Subcutaneous abdominal adipose tissue (tissue), 5 donors: ENCODE measurements around the gene GDPD4.
"Not testable (repeated sequence)": the region's sequence is repeated elsewhere in the genome, so short reads cannot be mapped to it uniquely, and the experiment has no call there.

Experiments
- H3K27ac ChIP-seq: one replicate; pipeline ENCODE4 v1.7.0; 2013; ENCODE audit warnings: low read depth, mild to moderate bottlenecking, inconsistent platforms, low read length, moderate library complexity
- H3K27me3 ChIP-seq, 5 donors: one replicate each; pipeline ENCODE4 v1.7.0; 2013; ENCODE audit warnings: low read length in 5 of 5, inconsistent platforms in 1 of 5; ENCODE audit not compliant: control insufficient read depth in 5 of 5, insufficient read depth in 4 of 5
- H3K36me3 ChIP-seq, 5 donors: one replicate each; pipeline ENCODE4 v1.7.0; 2013; ENCODE audit warnings: low read length in 5 of 5; ENCODE audit not compliant: control insufficient read depth in 5 of 5, insufficient read depth in 5 of 5
- H3K4me1 ChIP-seq, 5 donors: one replicate each; pipeline ENCODE4 v1.7.0; 2013; ENCODE audit warnings: low read length in 5 of 5, mild to moderate bottlenecking in 3 of 5, moderate library complexity in 1 of 5; ENCODE audit not compliant: control insufficient read depth in 5 of 5, insufficient read depth in 5 of 5
- H3K4me3 ChIP-seq, 5 donors: one replicate each; pipeline ENCODE4 v1.7.0; 2013; ENCODE audit warnings: low read length in 5 of 5, low read depth in 1 of 5
- H3K9ac ChIP-seq, 5 donors: one replicate each; pipeline ENCODE4 v1.7.0; 2013; ENCODE audit warnings: low read length in 5 of 5, mild to moderate bottlenecking in 4 of 5, moderate library complexity in 3 of 5
- H3K9me3 ChIP-seq, 5 donors: one replicate each; pipeline ENCODE4 v1.7.0; 2013; ENCODE audit warnings: low read length in 5 of 5; ENCODE audit not compliant: control insufficient read depth in 5 of 5
- donor health status: healthy.
- donor health status: healthy.
- donor health status: healthy.
- donor health status: healthy.
- donor health status: healthy.

Gene GDPD4

DNA sequence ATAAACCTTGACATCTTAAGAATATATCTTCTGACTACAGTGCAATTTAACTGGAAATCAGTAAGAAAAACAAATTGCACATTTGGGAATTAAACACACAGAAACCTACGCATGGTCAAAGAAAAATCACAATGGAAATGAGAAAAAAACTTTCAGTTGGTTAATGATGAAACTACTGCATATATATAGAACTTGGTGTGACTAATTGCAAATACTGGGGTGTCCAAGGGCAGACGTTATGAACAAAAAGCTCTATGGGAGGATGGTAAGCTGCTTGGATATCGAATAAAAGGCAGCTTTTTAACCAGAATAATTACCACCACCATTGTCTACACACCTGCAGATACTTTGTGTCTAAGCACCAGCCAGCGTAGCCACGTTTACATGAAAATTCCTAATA lies 791 bp downstream of the GDPD4 start:
- no peak overlapping the region for H3K9ac ChIP-seq
- H3K9me3 ChIP-seq, result no peaks in the 10 kb centered on the region
- no peak overlapping the region for H3K4me3 ChIP-seq
- H3K4me1 ChIP-seq, result no peaks in the 10 kb centered on the region
- H3K27me3 ChIP-seq, result no peaks in the 10 kb centered on the region
- no peak overlapping the region for H3K27ac ChIP-seq
- H3K36me3 ChIP-seq, result no peaks in the 10 kb centered on the region

DNA sequence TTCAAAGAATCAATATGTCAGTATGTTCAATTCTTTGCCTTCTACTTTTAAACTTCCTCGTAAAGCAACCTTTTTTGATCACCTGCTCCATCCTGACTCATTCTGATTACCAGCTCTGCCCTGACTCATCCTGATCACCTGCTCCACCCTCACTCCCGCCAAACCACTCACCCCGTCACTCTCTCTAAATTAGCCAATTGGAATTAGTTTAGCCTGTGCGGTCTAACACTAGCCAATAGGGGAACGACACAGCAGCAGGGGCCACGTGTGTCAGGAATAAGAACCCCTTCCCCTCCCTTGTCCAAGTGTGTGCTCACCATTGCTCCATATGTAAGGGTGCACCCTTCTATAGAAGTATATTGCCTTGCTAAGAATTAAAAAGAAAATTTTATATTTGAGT lies 1.5 kb downstream of the GDPD4 start:
- H3K9ac ChIP-seq, H3K4me1 ChIP-seq, H3K36me3 ChIP-seq, H3K9me3 ChIP-seq, H3K4me3 ChIP-seq, H3K27ac ChIP-seq, H3K27me3 ChIP-seq: not testable (repeated sequence)

DNA sequence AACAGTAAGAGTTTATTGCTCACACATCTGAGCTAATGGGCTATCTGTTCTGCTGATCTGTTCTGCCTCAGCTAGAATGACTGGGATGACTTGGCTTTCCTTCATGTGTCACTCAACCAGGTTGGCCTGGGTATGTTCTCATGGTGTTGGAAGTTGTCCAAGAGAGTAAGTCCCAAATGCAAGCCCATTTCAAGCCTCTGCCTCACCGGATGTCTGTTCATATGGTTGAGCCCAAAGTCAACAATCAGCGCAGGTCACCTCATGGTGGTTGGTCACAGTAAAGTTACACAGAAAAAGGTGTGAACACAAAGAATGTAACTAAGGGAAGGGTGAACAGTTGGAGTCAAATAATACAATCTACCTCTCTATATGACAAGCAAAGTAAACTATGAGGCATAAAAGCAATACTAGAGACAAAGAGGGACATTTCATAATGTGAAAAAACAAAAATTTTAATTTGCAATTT lies 1.9 kb downstream of the GDPD4 start:
- Histone ChIP-seq H3K4me3 (no peak overlapping the region), H3K4me1 (no peaks in the 10 kb centered on the region), H3K27ac (no peak overlapping the region)

DNA sequence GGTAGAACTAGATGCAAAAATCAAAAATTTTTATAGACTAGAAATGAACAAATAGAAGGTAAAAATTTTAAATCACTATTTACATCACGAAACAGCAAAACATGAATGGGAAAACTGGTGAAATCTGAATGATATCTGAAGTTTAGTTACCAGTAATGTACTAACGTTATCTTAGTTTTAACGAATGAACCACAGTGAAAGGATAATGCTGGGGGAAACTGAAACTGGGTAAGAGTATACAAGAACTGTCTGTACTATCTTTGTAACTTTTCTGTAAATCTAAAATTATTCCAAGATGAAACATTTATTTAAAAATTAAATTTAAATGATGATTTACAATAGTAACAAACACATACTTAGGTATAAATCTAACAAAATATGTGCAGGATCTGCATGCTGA lies 7.4 kb downstream of the GDPD4 start:
- no peaks in the 10 kb centered on the region for H3K27me3 ChIP-seq
- no peak overlapping the region for H3K4me3 ChIP-seq
- H3K9me3 ChIP-seq, result no peaks in the 10 kb centered on the region
- no peak overlapping the region for H3K27ac ChIP-seq
- no peaks in the 10 kb centered on the region for H3K36me3 ChIP-seq
- no peaks in the 10 kb centered on the region for H3K4me1 ChIP-seq
- H3K9ac ChIP-seq, result no peak overlapping the region

More for the DNA sequence above, 1.9 kb downstream of the GDPD4 start:
- no peaks in the 10 kb centered on the region for H3K36me3 ChIP-seq
- H3K9ac ChIP-seq, result no peak overlapping the region
- no peaks in the 10 kb centered on the region for H3K27me3 ChIP-seq
- H3K9me3 ChIP-seq, result no peaks in the 10 kb centered on the region

DNA sequence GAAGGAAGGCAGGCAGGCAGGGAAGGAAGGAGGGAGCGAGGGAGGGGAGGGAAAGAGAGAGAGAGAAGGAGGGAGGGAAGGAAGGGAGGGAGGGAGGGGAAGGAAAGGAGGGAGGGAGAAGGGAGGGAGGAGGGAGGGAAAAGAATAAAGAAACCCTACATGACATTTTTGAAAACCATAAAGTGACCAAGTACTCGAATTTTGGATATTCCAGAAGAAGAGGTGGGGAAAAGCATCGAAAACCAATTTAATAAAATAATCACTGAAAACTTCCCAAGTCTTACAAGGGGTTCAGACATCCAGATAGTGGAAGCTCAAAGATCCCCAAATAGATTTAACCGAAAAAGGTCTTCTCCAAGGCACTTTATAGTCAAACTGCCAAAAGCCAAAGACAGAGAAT lies 11.7 kb downstream of the GDPD4 start:
- H3K27me3 ChIP-seq, result peaks cover 0 to 3% (median 0%) of the 10 kb centered on the region in 5 donors
- H3K4me3 ChIP-seq, result no peak overlapping the region
- H3K4me1 ChIP-seq, result peaks cover 0 to 3% (median 0%) of the 10 kb centered on the region in 5 donors
- H3K9me3 ChIP-seq, result peaks cover 0 to 4% (median 0%) of the 10 kb centered on the region in 5 donors
- H3K9ac ChIP-seq, result no peak overlapping the region
- H3K36me3 ChIP-seq, result no peaks in the 10 kb centered on the region
- H3K27ac ChIP-seq, result no peak overlapping the region

DNA sequence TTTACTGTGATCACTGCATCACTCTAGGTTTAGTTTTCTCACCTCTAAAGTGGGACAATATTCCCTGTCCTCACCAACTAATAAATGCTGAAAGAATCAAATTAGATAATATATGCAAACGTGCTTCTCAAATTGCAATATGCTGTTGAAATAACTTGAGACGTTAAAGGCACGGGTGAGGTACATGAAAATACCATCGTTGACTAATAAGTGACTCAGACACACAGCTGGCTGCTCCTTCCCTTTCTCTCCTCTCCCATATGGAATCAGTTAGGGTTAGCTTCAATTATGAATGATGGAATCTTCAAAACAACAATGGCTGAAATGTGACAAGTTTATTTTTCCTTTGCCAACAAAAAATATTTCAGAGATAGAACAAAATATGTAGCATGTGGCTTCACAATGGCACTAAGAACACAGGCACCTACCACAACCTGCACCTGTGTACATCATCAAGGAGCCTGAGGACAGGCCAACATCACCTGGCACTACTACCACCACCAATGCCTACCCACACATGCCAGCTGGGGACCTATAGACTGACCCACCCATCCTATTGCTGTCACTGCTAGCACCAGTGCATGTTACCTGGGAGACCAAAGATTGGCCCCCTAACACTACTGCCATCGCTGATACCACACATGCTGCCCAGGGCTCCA lies 13.7 kb downstream of the GDPD4 start:
- peaks cover 0 to 3% (median 0%) of the 10 kb centered on the region in 5 donors for H3K27me3 ChIP-seq
- H3K4me1 ChIP-seq, result peaks cover 0 to 3% (median 0%) of the 10 kb centered on the region in 5 donors
- no peak overlapping the region for H3K27ac ChIP-seq
- H3K4me3 ChIP-seq, result no peak overlapping the region
- H3K9me3 ChIP-seq, result peaks cover 0 to 4% (median 0%) of the 10 kb centered on the region in 5 donors
- no peak overlapping the region for H3K9ac ChIP-seq
- no peaks in the 10 kb centered on the region for H3K36me3 ChIP-seq

DNA sequence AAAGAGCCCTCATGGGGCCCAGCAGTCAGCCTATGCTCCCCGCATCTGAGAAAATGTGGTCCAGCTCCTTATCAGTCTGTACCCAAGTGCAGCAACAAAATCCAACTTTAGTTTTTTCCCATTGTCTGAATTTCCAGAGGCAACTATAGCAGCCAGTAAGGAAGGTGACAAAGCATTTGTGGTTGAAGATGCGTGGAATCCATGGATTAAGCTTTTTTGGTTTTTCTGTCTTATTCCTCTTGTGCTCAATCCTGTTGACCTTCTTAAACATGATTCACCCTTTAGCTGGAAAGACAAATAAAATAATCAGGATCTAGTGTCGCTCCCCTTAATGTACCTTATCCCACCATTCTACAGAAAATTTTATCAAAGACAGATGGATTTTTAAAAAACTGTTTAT lies 14.3 kb downstream of the GDPD4 start:
- H3K4me3 ChIP-seq, result no peak overlapping the region
- no peak overlapping the region for H3K27ac ChIP-seq
- H3K9me3 ChIP-seq, result peaks cover 0 to 4% (median 0%) of the 10 kb centered on the region in 5 donors
- peaks cover 0 to 3% (median 0%) of the 10 kb centered on the region in 5 donors for H3K4me1 ChIP-seq
- no peak overlapping the region for H3K9ac ChIP-seq
- H3K27me3 ChIP-seq, result peaks cover 0 to 3% (median 0%) of the 10 kb centered on the region in 5 donors
- no peaks in the 10 kb centered on the region for H3K36me3 ChIP-seq

DNA sequence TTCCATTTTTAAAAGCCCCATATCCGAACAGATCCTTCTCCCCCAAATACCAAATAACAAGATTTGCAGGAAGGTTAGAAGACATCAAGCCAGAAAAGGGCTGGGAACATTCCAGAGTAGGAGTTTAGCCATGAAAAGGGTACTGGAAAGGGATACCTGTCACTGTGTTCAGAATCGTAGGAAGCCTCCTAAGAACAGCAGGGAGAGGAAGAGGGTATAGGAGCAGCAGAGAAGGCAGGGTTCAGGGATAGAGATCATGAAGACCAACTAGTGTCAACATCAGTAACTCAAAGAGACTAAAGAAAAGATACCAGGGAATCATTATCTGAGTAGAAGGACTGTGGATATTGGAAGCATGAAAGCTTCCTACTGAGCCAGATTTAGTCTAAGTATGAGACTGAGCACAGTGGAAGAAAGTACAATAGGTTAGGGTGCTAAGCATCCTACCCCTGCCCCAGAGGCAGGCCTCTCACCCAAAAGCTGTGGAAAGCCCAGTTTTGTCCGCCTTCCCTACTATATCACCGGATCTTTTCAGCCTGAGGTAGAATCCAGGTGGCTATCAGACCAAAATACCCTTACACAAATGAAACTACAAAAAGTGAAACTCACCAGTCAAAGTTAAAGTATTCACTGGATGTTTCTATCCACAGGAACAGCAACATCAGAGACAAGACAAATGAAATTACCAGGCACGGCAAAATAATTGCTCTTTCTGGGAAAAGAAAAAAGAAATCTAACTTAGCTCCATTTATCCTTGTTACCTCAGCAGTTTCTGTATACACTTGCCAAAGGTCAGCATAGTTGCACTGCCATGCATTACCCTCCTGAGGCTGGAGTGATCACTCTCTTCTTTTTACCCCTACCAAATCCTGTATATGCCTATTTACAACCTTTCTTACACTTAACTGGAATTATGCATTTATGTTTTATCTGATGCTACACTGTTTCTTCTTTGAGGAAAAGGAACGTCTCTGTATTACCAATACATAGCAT lies 16.7 kb downstream of the GDPD4 start:
- Histone ChIP-seq H3K9ac (no peak overlapping the region), H3K9me3 (peaks cover 0 to 4% (median 0%) of the 10 kb centered on the region in 5 donors), H3K27me3 (peaks cover 0 to 3% (median 0%) of the 10 kb centered on the region in 5 donors), H3K36me3 (no peaks in the 10 kb centered on the region), H3K4me1 (peaks cover 0 to 3% (median 0%) of the 10 kb centered on the region in 5 donors), H3K27ac (no peak overlapping the region), H3K4me3 (no peak overlapping the region)

DNA sequence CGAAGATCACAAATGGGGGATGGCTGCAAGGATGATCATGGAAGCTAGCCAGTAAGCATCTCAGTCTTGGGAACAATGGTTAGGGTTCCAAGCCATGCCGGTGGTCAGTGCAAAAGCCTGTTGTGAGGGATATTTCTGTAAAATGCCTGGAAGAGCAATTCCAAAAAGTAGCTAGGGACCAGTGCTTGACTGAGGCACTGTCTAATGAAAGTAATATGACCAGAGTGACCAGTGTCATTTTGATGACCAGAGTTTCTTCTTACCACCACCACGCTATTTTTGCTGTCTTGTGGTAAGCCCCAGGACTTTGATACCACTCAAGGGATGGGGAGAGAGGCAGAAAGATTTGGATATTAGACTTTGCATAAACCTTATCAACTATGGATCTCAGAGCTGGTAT lies 18.4 kb downstream of the GDPD4 start:
- no peak overlapping the region for H3K27ac ChIP-seq
- H3K9me3 ChIP-seq, result peaks cover 0 to 4% (median 0%) of the 10 kb centered on the region in 5 donors
- peaks cover 0 to 1% (median 0%) of the 10 kb centered on the region in 5 donors for H3K4me1 ChIP-seq
- no peaks in the 10 kb centered on the region for H3K36me3 ChIP-seq
- no peak overlapping the region for H3K4me3 ChIP-seq
- no peak overlapping the region for H3K9ac ChIP-seq
- peaks cover 0 to 2% (median 0%) of the 10 kb centered on the region in 5 donors for H3K27me3 ChIP-seq
